Astrocyte of the cerebellum (primary cell): ENCODE measurements around the gene CPZ.
A peak's percentile ranks its signal among the peaks of the same experiment; 100 is the strongest.

ENCODE experiments used
- DNase-seq: peaks from one replicate; pipeline ENCODE4 v3.0.0-alpha.2; 2011; ENCODE audit warnings: low read depth
- H3K4me3 ChIP-seq: 2 replicates; pipeline ENCODE4 v1.5.1; 2011; ENCODE audit warnings: mild to moderate bottlenecking, low read depth, low read length, moderate library complexity
- CTCF ChIP-seq: IDR thresholded peaks from 2 replicates; pipeline ENCODE4 v1.5.1; 2012; ENCODE audit warnings: low read length, low read depth, moderate library complexity, mild to moderate bottlenecking; ENCODE audit errors: missing control alignments
- in situ Hi-C: cut with HindIII; loops from 2 replicates; pipeline ENCODE4 v1.10.0; 2017; ENCODE audit warnings: low sequenced_read_pairs

CPZ gene

GRCh38 chr4:8592366-8593263, at the start of gene CPZ:
Gene CPZ, plus strand, starts transcription at chr4:8592765. Its CDS starts 69 bp downstream, at chr4:8592834.
- H3K4me3 ChIP-seq, result peak within 1 kb of the TSS; percentile 45
- in situ Hi-C loops, result no loop called here

GRCh38 chr4:8542776-8543525, 49.6 kb upstream of the CPZ start:
- no peak for DNase-seq
- no peak overlapping the region for H3K4me3 ChIP-seq
- no peak for TF ChIP-seq CTCF
- in situ Hi-C loops, result no loop called here

More at GRCh38 chr4:8592366-8593263, at the start of gene CPZ:
- no peak for DNase-seq
- no peak for TF ChIP-seq CTCF

- in situ Hi-C loops, result no loop called here
- no peak overlapping the region for H3K4me3 ChIP-seq
- TF ChIP-seq CTCF, result no peak
- no peak for DNase-seq
Measured at GRCh38 chr4:8543623-8544022, 48.9 kb upstream of the CPZ start.

GRCh38 chr4:8544282-8544681, 48.3 kb upstream of the CPZ start:
- TF ChIP-seq CTCF, result no peak
- H3K4me3 ChIP-seq, result no peak overlapping the region
- DNase-seq, result no peak
- in situ Hi-C loops, result no loop called here

- no peak for DNase-seq
- H3K4me3 ChIP-seq, result no peak overlapping the region
- in situ Hi-C loops, result no loop called here
- TF ChIP-seq CTCF, result no peak
Measured at GRCh38 chr4:8544741-8545438, 47.7 kb upstream of the CPZ start.

GRCh38 chr4:8545439-8545765, 47.2 kb upstream of the CPZ start:
- no peak overlapping the region for H3K4me3 ChIP-seq
- TF ChIP-seq CTCF, result no peak
- in situ Hi-C loops, result no loop called here
- DNase-seq, result no peak
